A673 (cell line): ENCODE results near the gene MIS18A. TPM values are rescaled to one million over a fixed set of nuclear protein-coding genes. Genes with fewer than 3 reads are reported as not detected.
"Not testable (repeated sequence)": the region's sequence is repeated elsewhere in the genome, so short reads cannot be mapped to it uniquely, and the experiment has no call there.

Experiments
- BruUV-seq: library from RNA; stranded (reverse); fragments of 400-500 nt; replicated peaks from 2 replicates; lab custom pipeline; 2021; lab: Mats Ljungman, UMichigan
- CTCF ChIA-PET: fragments of 300-600 bp; sonication (Branson Sonifier 250); formaldehyde crosslinking; loops from one replicate; lab custom pipeline; 2022; ENCODE audit warnings: antibody characterized with exemption; lab: Charles Lee
- POLR2A ChIA-PET: fragments of 300-600 bp; sonication (Branson Sonifier 250); formaldehyde crosslinking; loops from one replicate; lab custom pipeline; 2022; ENCODE audit warnings: antibody characterized with exemption; ENCODE audit not compliant: low non-redundant PET; lab: Charles Lee
- DNase-seq: peaks from one replicate; pipeline ENCODE4 v3.0.0-alpha.2; 2015; ENCODE audit warnings: low spot score
- H3K27ac ChIP-seq: fragments of 200-600 bp; sonication (generic); 2 replicates; pipeline ENCODE4 v1.5.1; 2016; ENCODE audit warnings: mixed run types, low read depth, mild to moderate bottlenecking, mixed read lengths, antibody characterized with exemption, low read length; ENCODE audit not compliant: poor library complexity, severe bottlenecking
- H3K27me3 ChIP-seq: fragments of 200-600 bp; sonication (generic); replicated peaks from 2 replicates; pipeline ENCODE4 v1.6.1; 2017; ENCODE audit warnings: mixed run types, low read depth, mild to moderate bottlenecking, mixed read lengths, antibody characterized with exemption, low read length; ENCODE audit not compliant: insufficient read depth, poor library complexity
- H3K36me3 ChIP-seq: fragments of 200-600 bp; sonication (generic); 2 replicates; pipeline ENCODE4 v1.6.1; 2016; ENCODE audit warnings: mixed run types, mild to moderate bottlenecking, mixed read lengths, antibody characterized with exemption, low read length; ENCODE audit not compliant: insufficient read depth, poor library complexity, severe bottlenecking
- H3K4me1 ChIP-seq: fragments of 200-600 bp; sonication (generic); 2 replicates; pipeline ENCODE4 v1.6.1; 2017; ENCODE audit warnings: mixed run types, mild to moderate bottlenecking, mixed read lengths, antibody characterized with exemption, low read length; ENCODE audit not compliant: insufficient read depth, poor library complexity, severe bottlenecking
- H3K4me3 ChIP-seq: fragments of 200-600 bp; sonication (generic); 2 replicates; pipeline ENCODE4 v1.5.1; 2016; ENCODE audit warnings: low read depth, mixed run types, mild to moderate bottlenecking, mixed read lengths, low read length; ENCODE audit not compliant: poor library complexity, severe bottlenecking
- H3K9me3 ChIP-seq: fragments of 200-600 bp; sonication (generic); 2 replicates; pipeline ENCODE4 v1.6.1; 2016; ENCODE audit warnings: mixed run types, low read depth, mild to moderate bottlenecking, mixed read lengths, antibody characterized with exemption, low read length; ENCODE audit not compliant: poor library complexity, severe bottlenecking
- CTCF ChIP-seq: fragments of 300-800, 200-600 bp; sonication (generic); conservative IDR thresholded peaks from 2 replicates; pipeline ENCODE4 v1.5.1; 2017; ENCODE audit warnings: low read depth, mild to moderate bottlenecking, antibody characterized with exemption, low read length, moderate library complexity, mixed read lengths
- EZH2 ChIP-seq: fragments of 200-600 bp; sonication (generic); IDR thresholded peaks from 2 replicates; pipeline ENCODE4 v1.6.1; 2017; ENCODE audit warnings: borderline replicate concordance, low read depth, mild to moderate bottlenecking, mixed read lengths, antibody characterized with exemption, low read length; ENCODE audit not compliant: poor library complexity, severe bottlenecking
- intact Hi-C: fragments of 100-400 bp; cut with micrococcal nuclease; formaldehyde crosslinking; loops from one replicate; pipeline ENCODE4 v1.10.0; 2022; ENCODE audit not compliant: unreplicated experiment
- total RNA-seq: library from RNA; stranded (reverse); gene quantifications from 2 replicates; pipeline ENCODE4 v1.2.3, GENCODE V29; 2021

MIS18A gene
- total RNA-seq, 1 experiment from 2014 or later, result 40.1 TPM

- no peak overlapping the region for H3K27ac ChIP-seq
- no peaks in the 10 kb centered on the region for H3K27me3 ChIP-seq
- no peaks in the 10 kb centered on the region for H3K9me3 ChIP-seq
- ChIA-PET CTCF (no interaction called here), POLR2A (no interaction called here)
- TF ChIP-seq CTCF (no peak), EZH2 (no peak)
- DNase-seq, result no peak
- no TSS peak for BruUV-seq
- H3K36me3 ChIP-seq, result peaks cover 25% of the 10 kb centered on the region
- H3K4me3 ChIP-seq, result no peak overlapping the region
- H3K4me1 ChIP-seq, result no peaks in the 10 kb centered on the region
- intact Hi-C loops, result no loop called here
Observed at GRCh38 chr21:32311621-32312020, 32.8 kb upstream of the MIS18A start.

- peaks cover 20% of the 10 kb centered on the region for H3K36me3 ChIP-seq
- H3K27ac ChIP-seq, H3K27me3 ChIP-seq, intact Hi-C loops, H3K9me3 ChIP-seq, POLR2A ChIA-PET, BruUV-seq, H3K4me3 ChIP-seq, H3K4me1 ChIP-seq, CTCF ChIA-PET, DNase-seq: not testable (repeated sequence)
Observed at GRCh38 chr21:32310976-32311375, 32.1 kb upstream of the MIS18A start.

GRCh38 chr21:32309906-32310460 lies 31.1 kb upstream of the MIS18A start:
- Histone ChIP-seq H3K27ac (no peak overlapping the region), H3K36me3 (peaks cover 13% of the 10 kb centered on the region), H3K27me3 (no peaks in the 10 kb centered on the region), H3K9me3 (no peaks in the 10 kb centered on the region), H3K4me3 (no peak overlapping the region), H3K4me1 (no peaks in the 10 kb centered on the region)
- POLR2A ChIA-PET, result no interaction called here
- CTCF ChIA-PET, result no interaction called here
- no peak for DNase-seq
- intact Hi-C loops, result no loop called here
- TF ChIP-seq CTCF, result no peak
- no peak for TF ChIP-seq EZH2
- BruUV-seq, result no TSS peak

GRCh38 chr21:32308696-32309095 lies 29.8 kb upstream of the MIS18A start:
- no peak overlapping the region for H3K4me3 ChIP-seq
- H3K27ac ChIP-seq, result no peak overlapping the region
- ChIA-PET CTCF (interaction anchor here (0.6 to 0.7 kb wide), 2 partner anchors 74 to 292 kb away, joined by 3 to 8 read pairs; no protein-coding TSS in a partner anchor), POLR2A (interaction anchor here (0.6 to 0.7 kb wide), 2 partner anchors 102 to 446 kb away, joined by 3 to 4 read pairs; no protein-coding TSS in a partner anchor)
- no peaks in the 10 kb centered on the region for H3K9me3 ChIP-seq
- peaks cover 4% of the 10 kb centered on the region for H3K36me3 ChIP-seq
- no peak for DNase-seq
- BruUV-seq, result no TSS peak
- H3K27me3 ChIP-seq, result no peaks in the 10 kb centered on the region
- intact Hi-C loops, result no loop called here
- no peak for TF ChIP-seq EZH2
- TF ChIP-seq CTCF, result no peak
- H3K4me1 ChIP-seq, result no peaks in the 10 kb centered on the region
